Stimulated activated CD8-positive, alpha-beta memory T cell treated with anti-CD3 and anti-CD28 coated beads, Interleukin-2, amount 100 ng/mL, for 48 hours (primary cell): ENCODE results near the gene TIMM22.

Source experiments
- DNase-seq, 2 donors: peaks; one replicate each; pipeline ENCODE4 v3.0.0-alpha.2; 2020; ENCODE audit warnings: low read depth in 2 of 2

The TIMM22 gene

GRCh38 chr17:1022278-1023024 is 25.5 kb downstream of the TIMM22 start:
- no peak for DNase-seq

GRCh38 chr17:1024076-1024475 is 27.1 kb downstream of the TIMM22 start:
- no peak for DNase-seq

GRCh38 chr17:1025733-1026598 is 29.0 kb downstream of the TIMM22 start:
- DNase-seq, result no peak

GRCh38 chr17:1026599-1026975 is 29.7 kb downstream of the TIMM22 start:
- no peak for DNase-seq

- DNase-seq, result no peak
Measured at GRCh38 chr17:1027044-1027443, 30.1 kb downstream of the TIMM22 start.

GRCh38 chr17:1029196-1029921 is 32.4 kb downstream of the TIMM22 start:
- DNase-seq, result no peak

- no peak for DNase-seq
Measured at GRCh38 chr17:1029922-1030644, 33.2 kb downstream of the TIMM22 start.

- DNase-seq, result no peak
Measured at GRCh38 chr17:1030684-1031532, 34.0 kb downstream of the TIMM22 start.

GRCh38 chr17:1031711-1032110 is 34.8 kb downstream of the TIMM22 start:
- DNase-seq, result no peak

- DNase-seq, result no peak
Measured at GRCh38 chr17:1032391-1032790, 35.5 kb downstream of the TIMM22 start.

- DNase-seq, result no peak
Measured at GRCh38 chr17:1033503-1033902, 36.6 kb downstream of the TIMM22 start.

GRCh38 chr17:1034652-1035210 is 37.8 kb downstream of the TIMM22 start:
- no peak for DNase-seq

GRCh38 chr17:1035546-1036170 is 38.7 kb downstream of the TIMM22 start:
- no peak for DNase-seq

GRCh38 chr17:1036171-1036844 is 39.4 kb downstream of the TIMM22 start:
- no peak for DNase-seq

GRCh38 chr17:1036845-1037237 is 39.9 kb downstream of the TIMM22 start:
- no peak for DNase-seq

- DNase-seq, result no peak
Measured at GRCh38 chr17:1037238-1037879, 40.4 kb downstream of the TIMM22 start.

- no peak for DNase-seq
Measured at GRCh38 chr17:1038459-1039122, 41.7 kb downstream of the TIMM22 start.

- no peak for DNase-seq
Measured at GRCh38 chr17:1039123-1039507, 42.2 kb downstream of the TIMM22 start.
